GM23248 (cell line): ENCODE data around the gene STXBP4.

Experiments used
- EZH2 ChIP-seq: fragments of 200-600 bp; sonication (generic); IDR thresholded peaks from 2 replicates; pipeline ENCODE4 v1.6.1; 2018; ENCODE audit warnings: antibody characterized with exemption, mild to moderate bottlenecking; ENCODE audit not compliant: insufficient read depth, poor library complexity, severe bottlenecking
- EZH2phosphoT487 ChIP-seq: fragments of 200-600 bp; sonication (generic); IDR thresholded peaks from 2 replicates; pipeline ENCODE4 v1.6.1; 2018; ENCODE audit warnings: antibody characterized with exemption, moderate library complexity, mild to moderate bottlenecking, low read depth; ENCODE audit not compliant: insufficient read depth

- TF ChIP-seq EZH2 (no peak), EZH2phosphoT487 (no peak)
Measured at GRCh38 chr17:55201308-55201932, 232.9 kb downstream of the STXBP4 start.
